Epithelial cell of alveolus of lung (primary cell): Measurements from ENCODE around the gene DHRS2. TPM values are rescaled to one million over a fixed set of nuclear protein-coding genes. Genes with fewer than 3 reads are reported as not detected.

ENCODE experiments used
- total RNA-seq: library from RNA; depleted of rRNA; stranded (reverse); fragments of >200 nt; gene quantifications from 2 replicates; pipeline ENCODE4 v1.2.1, GENCODE V29; 2015

Gene DHRS2, protein sequence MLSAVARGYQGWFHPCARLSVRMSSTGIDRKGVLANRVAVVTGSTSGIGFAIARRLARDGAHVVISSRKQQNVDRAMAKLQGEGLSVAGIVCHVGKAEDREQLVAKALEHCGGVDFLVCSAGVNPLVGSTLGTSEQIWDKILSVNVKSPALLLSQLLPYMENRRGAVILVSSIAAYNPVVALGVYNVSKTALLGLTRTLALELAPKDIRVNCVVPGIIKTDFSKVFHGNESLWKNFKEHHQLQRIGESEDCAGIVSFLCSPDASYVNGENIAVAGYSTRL
- under 0.01 TPM in 1 of 2 replicates, not detected in the other for total RNA-seq

DNA sequence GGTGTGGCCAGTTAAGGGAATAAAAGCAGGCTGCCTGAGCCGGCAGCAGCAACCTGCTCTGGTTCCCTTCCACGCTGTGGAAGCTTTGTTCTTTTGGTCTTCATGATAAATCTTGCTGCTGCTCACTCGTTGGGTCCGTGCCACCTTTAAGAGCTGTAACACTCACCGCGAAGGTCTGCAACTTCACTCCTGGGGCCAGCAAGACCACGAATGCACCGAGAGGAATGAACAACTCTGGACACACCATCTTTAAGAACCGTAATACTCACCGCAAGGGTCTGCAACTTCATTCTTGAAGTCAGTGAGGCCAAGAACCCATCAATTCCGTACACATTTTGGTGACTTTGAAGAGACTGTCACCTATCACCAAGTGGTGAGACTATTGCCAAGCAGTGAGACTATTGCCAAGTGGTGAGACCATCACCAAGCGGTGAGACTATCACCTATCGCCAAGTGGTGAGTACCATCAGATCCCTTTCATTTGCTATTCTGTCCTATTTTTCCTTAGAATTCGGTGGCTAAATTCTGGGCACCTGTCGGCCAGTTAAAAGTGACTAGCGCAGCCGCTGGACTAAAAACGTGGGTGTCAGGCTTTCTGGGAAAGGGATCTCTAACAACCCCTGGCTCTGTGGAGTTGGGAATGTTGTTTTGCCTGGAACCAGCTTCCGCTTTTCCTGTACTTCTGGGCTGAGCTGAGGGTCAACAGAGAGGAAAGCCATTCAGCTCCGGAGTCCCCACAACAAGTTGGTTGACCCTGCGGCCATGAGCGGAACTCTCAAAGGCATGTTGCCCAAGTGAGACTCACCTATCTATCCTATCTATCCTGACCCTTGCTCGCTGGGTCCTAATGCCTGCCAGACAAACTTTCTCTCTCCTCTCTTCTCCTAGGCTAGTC is at the start of gene DHRS2:
Gene DHRS2 (plus strand): TSS at position 48 of the 895 bp plus-strand sequence. CDS start 2,501 bp downstream, outside the sequence.

Other genes with a start within 250 kb of the DHRS2 start
- gene MYH6, start 228.1 kb upstream of the DHRS2 start, total RNA-seq, result not detected in 2 replicates
- gene MYH7, start 200.7 kb upstream of the DHRS2 start, total RNA-seq, result 0.56 TPM in 1 of 2 replicates, not detected in the other
- 24.4 and 30.1 TPM in 2 replicates for gene NGDN, start 166.7 kb upstream of the DHRS2 start, total RNA-seq
- gene ZFHX2, start 84.6 kb upstream of the DHRS2 start, total RNA-seq, result 0.08 and 0.39 TPM in 2 replicates
- gene THTPA, start 80.1 kb upstream of the DHRS2 start, total RNA-seq, result 10.0 and 13.4 TPM in 2 replicates
- gene AP1G2, start 68.6 kb upstream of the DHRS2 start, total RNA-seq, result 10.1 and 14.6 TPM in 2 replicates
- gene JPH4, start 57.6 kb upstream of the DHRS2 start, total RNA-seq, result under 0.01 and 0.24 TPM in 2 replicates